Measurements from ENCODE around the gene DRGX.

The DRGX gene

GRCh38 chr10:49407552-49408137 is 11.8 kb upstream of the DRGX start:
- DNase-seq, result no peak

- no peak for DNase-seq
Measured at GRCh38 chr10:49407151-49407550, 11.3 kb upstream of the DRGX start.

- DNase-seq, result no peak
Measured at GRCh38 chr10:49404321-49404878, 8.5 kb upstream of the DRGX start.

GRCh38 chr10:49403363-49403762 is 7.5 kb upstream of the DRGX start:
- no peak for DNase-seq

GRCh38 chr10:49400365-49400764 is 4.5 kb upstream of the DRGX start:
- no peak for DNase-seq

GRCh38 chr10:49398986-49399385 is 3.1 kb upstream of the DRGX start:
- DNase-seq, result no peak

GRCh38 chr10:49398000-49398861 is 2.3 kb upstream of the DRGX start:
- no peak for DNase-seq

- DNase-seq, result no peak
Measured at GRCh38 chr10:49397036-49397999, 1.4 kb upstream of the DRGX start.

GRCh38 chr10:49396666-49396999 is 744 bp upstream of the DRGX start:
- DNase-seq, result no peak

GRCh38 chr10:49394933-49395740 is 752 bp downstream of the DRGX start:
- DNase-seq, result no peak

GRCh38 chr10:49393757-49394156 is 2.1 kb downstream of the DRGX start:
- no peak for DNase-seq

GRCh38 chr10:49393301-49393700 is 2.6 kb downstream of the DRGX start:
- no peak for DNase-seq

- DNase-seq, result no peak
Measured at GRCh38 chr10:49389361-49389933, 6.4 kb downstream of the DRGX start.

GRCh38 chr10:49388161-49388560 is 7.7 kb downstream of the DRGX start:
- no peak for DNase-seq

- DNase-seq, result no peak
Measured at GRCh38 chr10:49387071-49387470, 8.8 kb downstream of the DRGX start.

GRCh38 chr10:49385939-49386922 is 9.7 kb downstream of the DRGX start:
- no peak for DNase-seq

GRCh38 chr10:49384268-49384953 is 11.5 kb downstream of the DRGX start:
- no peak for DNase-seq

GRCh38 chr10:49383853-49384252 is 12.0 kb downstream of the DRGX start:
- DNase-seq, result no peak

GRCh38 chr10:49382826-49383225 is 13.1 kb downstream of the DRGX start:
- no peak for DNase-seq

GRCh38 chr10:49382226-49382625 is 13.7 kb downstream of the DRGX start:
- DNase-seq, result no peak
